HG03378 (cell line): Measurements from ENCODE around the gene BMAL1.

ENCODE experiments used
- ATAC-seq: cut with Tn5 transposase; IDR thresholded peaks from one replicate; pipeline ENCODE4 v1.9.1; 2021; ENCODE audit warnings: mild to moderate bottlenecking, moderate library complexity; ENCODE audit not compliant: unreplicated experiment

The BMAL1 gene

GRCh38 chr11:13290221-13290980, 12.8 kb downstream of the BMAL1 start:
- ATAC-seq, result no peak

GRCh38 chr11:13291361-13291760, 13.8 kb downstream of the BMAL1 start:
- ATAC-seq, result no peak

- ATAC-seq, result no peak
Observed at GRCh38 chr11:13291800-13292199, 14.2 kb downstream of the BMAL1 start.

- ATAC-seq, result no peak
Observed at GRCh38 chr11:13292970-13293369, 15.4 kb downstream of the BMAL1 start.

- no peak for ATAC-seq
Observed at GRCh38 chr11:13294178-13294577, 16.6 kb downstream of the BMAL1 start.

- no peak for ATAC-seq
Observed at GRCh38 chr11:13294771-13295579, 17.4 kb downstream of the BMAL1 start.

- ATAC-seq, result no peak
Observed at GRCh38 chr11:13297308-13297916, 19.8 kb downstream of the BMAL1 start.

GRCh38 chr11:13297917-13298356, 20.3 kb downstream of the BMAL1 start:
- no peak for ATAC-seq

GRCh38 chr11:13298765-13299164, 21.2 kb downstream of the BMAL1 start:
- no peak for ATAC-seq

- no peak for ATAC-seq
Observed at GRCh38 chr11:13301522-13301921, 23.9 kb downstream of the BMAL1 start.

GRCh38 chr11:13302420-13302958, 24.9 kb downstream of the BMAL1 start:
- ATAC-seq, result no peak

- no peak for ATAC-seq
Observed at GRCh38 chr11:13303668-13304649, 26.4 kb downstream of the BMAL1 start.

- no peak for ATAC-seq
Observed at GRCh38 chr11:13304655-13305335, 27.2 kb downstream of the BMAL1 start.

GRCh38 chr11:13308704-13309103, 31.1 kb downstream of the BMAL1 start:
- ATAC-seq, result no peak

- no peak for ATAC-seq
Observed at GRCh38 chr11:13309156-13309555, 31.6 kb downstream of the BMAL1 start.

- ATAC-seq, result no peak
Observed at GRCh38 chr11:13310443-13310842, 32.9 kb downstream of the BMAL1 start.

- no peak for ATAC-seq
Observed at GRCh38 chr11:13311570-13311969, 34.0 kb downstream of the BMAL1 start.

- no peak for ATAC-seq
Observed at GRCh38 chr11:13313005-13313819, 35.6 kb downstream of the BMAL1 start.
